Suppressor macrophage treated with lipopolysaccharide for 4 hours (primary cell): Measurements from ENCODE around the gene PSKH1.

Experiments used
- DNase-seq: peaks from one replicate; pipeline ENCODE4 v3.0.0-alpha.2; 2020

The PSKH1 gene

DNA sequence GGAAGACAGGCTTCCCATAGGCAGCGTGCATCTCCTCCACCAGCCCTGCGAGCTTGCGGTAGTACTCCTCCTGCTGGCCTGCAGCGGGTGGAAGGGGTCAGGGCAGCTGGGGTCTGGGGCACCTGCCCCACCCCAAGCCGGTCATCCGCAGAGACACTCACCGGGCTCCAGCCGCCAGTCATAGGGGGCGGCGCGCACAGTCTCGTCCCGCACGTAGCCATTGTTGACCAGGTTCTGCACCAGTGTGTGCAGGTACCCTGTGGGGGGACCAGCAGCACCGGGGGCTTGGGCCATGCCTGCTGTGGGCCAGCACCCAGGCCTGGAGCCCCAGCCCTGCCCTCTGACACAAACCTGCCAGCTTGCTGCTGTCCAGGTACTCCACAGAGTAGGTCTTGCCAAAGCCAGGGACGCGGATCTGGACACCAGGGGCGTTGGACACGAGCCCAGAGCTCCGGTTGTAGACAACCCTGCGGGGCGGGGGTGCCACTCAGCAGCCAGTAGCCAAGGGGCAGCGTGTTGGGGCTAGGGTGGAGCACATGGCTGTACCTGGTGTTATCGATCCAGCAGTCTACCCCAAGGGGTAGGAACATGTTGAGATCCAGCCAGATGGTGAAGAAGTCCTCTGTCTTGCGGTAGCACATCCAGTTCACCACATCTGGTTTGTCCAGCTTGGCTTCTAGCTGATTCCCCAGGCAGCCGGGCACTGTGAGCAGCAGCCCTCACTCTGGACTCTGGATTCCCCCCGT lies 49.6 kb downstream of the PSKH1 start:
- no peak for DNase-seq

GRCh38 chr16:67943256-67943618 lies 50.2 kb downstream of the PSKH1 start:
- DNase-seq = no peak

DNA sequence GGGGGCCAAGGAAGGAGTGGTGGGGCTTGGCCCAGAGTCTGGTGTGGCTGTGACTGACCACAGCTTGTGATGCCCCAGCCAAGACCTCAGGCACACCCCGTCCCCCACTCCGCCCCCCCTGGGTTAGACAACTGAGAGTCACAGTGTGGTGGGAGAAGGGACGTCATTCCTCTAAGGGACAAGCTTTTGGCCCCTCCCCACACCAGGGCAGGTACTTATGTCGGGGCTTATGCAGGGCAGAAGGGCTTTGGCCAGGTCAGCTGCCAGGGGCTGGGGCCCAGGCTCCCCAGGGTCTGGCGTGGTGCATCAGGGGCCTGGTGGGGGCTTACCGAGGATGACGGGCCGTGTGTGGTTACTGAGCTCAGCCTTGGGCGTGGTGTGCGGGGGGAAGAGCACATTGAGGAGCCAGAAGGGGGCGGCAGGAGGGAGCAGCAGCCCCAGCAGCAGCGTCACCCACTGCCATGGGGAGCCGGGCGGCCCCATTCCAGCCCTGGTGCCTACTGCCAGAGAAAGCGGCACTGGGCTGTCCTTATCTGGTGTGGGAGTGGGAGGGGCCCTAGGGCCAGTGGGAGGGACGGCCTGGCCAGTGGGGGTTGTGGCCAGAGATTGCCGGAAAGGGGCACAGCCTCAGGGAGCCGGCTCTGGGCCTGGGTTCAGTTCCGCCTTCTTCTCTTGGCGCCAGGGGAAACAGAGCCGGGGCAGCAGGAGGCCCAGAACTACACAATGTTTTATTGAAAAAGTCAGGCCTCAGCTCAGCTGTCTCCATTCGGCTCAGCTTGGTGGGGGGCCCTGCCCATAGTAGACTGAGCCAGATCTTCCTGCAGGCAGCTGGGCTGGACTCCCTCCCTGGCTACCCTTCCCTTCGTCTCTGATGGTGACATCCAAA lies 50.8 kb downstream of the PSKH1 start, which contains the start of gene LCAT:
LCAT (minus strand) TSS at position 502 of the 886 bp plus-strand sequence; CDS start at position 483, 19 bp downstream.
- no peak for DNase-seq

DNA sequence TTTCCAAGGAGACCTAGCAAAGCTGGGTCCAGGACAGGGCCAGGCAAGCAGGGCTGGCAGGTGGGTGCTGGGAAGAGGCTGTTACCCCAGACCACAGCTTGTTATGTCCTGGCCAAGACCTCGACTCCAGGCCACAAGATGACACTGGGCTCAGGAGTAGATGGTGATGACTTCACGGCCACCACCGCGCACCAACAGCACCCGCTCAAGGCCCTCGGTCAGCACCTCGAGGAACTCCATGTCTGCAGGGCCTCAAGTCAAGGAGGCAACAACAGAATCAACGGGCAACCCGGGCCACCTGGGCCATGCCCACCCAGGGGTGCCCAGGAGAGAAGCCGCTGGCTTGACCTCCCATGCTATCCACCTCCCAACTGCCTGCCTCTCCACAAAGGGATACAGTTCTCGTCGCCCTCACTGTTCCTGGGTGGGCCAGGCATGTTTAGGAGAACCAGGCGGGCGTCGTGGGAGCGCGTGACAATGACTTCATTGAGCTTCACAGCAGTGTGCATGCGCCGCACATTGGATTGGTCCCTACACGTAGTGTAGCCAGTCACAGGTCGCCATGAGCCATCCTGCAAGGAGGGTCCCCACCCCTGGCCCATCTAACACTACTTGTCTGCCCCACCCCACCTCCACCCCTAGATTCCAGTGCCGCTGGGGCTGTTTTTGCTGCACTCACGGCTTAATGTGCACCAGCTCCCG lies 51.8 kb downstream of the PSKH1 start:
- no peak for DNase-seq

- DNase-seq = no peak
Observed at GRCh38 chr16:67945392-67945933, 52.4 kb downstream of the PSKH1 start.

- DNase-seq = no peak
Observed at GRCh38 chr16:67946128-67946569, 53.1 kb downstream of the PSKH1 start.

DNA sequence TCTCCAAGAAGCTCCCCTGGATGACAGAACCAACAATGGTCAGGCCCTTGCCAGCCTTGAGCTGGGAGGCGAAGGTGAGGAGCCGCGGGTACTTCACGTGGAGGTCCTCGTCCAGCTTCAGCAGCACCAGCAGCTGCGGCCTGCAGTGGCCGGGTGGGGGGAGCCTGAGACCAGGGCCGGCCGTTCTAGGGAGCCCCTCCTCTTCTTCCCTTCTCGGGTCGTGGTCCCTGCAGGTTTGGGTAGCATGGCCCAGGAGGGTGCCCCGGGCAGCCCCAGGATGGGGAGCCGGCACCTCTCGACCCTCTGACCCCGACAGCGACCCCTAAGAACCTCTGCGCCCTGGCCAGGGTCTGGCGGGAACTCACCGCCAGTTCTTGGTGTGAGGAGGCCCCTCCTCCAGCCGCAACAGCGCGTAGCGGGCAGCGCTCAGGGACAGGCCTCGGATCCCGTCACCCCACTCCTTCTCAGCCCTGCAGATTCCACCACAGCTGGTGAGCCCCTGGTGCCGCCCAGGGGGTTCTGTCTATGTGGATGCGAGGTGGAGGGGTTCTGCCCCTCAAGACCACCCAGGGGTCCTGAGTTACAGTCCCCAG lies 54.0 kb downstream of the PSKH1 start:
- no peak for DNase-seq

GRCh38 chr16:67948015-67948414 lies 55.0 kb downstream of the PSKH1 start:
- DNase-seq = no peak

GRCh38 chr16:67949645-67950044 lies 56.6 kb downstream of the PSKH1 start:
- DNase-seq = no peak

DNA sequence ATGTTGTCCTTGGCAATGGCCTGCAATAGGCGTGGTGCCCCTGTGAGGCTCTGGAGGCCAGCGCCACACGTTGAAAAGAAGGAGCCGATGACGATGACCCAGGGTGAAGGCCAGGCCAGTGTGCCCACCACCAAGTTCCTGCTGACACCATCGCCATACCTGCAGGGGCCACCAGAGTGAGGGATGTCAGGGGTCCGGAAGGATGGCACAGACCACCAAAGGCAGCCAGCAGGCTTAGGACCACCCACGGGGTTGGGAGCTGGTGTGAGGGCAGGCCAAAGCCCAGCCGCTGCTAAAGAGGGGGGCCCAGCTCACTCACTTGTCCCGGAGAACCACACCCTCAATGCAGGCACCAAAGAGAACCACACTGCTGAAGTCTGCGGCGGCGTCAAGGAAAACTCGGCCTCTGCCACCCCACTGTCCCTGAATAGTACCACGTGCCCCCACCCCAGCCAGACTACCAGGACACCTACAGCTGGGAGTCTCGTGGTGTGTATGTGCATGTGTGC lies 57.3 kb downstream of the PSKH1 start:
- no peak for DNase-seq

- DNase-seq = no peak
Observed at GRCh38 chr16:67951485-67951884, 58.4 kb downstream of the PSKH1 start.

- no peak for DNase-seq
Observed at GRCh38 chr16:67953641-67954375, 60.8 kb downstream of the PSKH1 start.

DNA sequence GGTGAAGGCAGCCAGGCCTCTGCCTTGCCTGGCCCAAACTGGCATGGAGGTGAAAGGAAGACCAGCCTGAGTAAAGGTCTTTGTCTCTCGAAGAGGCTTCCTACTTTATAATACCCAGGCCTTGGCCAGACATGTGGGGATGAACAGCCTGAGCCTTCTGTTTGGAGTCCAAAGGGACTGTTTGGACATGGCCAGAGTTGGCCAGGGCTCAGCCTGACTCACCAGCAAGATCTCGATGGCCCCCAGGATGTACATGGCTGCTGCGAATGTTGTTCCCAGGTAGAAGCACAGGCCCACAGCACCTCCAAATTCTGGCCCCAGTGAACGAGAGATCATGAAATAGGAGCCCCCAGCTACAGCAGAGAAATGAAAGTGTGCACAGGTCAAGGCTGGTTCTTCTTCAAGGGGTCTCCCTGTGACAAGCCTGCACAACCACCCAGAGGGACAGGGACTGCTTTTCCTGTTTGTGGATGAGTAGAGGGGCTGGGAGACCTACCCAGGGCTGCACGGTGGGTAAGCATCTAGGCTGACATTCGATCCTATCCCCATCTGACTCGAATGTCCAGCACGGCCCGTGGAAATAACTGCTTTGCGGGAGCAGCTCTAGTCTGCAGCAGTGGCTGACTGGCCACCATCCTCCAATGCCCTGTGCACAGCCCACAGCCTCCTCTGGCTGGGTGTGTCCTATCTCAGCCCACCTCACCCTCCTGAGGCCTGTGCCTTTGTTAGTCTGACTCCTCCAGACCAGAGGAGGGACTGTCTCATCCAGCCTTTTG lies 61.6 kb downstream of the PSKH1 start:
- DNase-seq = no peak

DNA sequence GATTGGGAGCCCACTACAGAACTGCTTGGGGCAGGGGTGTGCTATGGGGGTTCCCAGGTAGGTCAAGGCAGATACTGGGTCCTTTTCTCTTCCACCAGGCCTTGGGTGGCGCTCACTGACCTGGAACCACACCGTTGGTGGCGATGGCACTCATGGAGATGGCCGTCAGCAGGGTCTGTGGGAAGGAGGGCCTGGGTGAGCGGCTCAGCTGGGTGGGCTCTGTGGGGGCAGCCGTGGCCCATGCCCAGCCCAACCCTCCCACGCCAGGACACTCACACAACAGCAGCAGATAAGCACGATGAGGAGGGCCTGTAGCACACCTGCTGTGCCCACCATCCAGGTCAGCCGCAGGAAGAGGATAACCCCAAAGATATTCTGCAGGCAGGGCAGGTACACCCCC lies 64.6 kb downstream of the PSKH1 start:
- DNase-seq = no peak

DNA sequence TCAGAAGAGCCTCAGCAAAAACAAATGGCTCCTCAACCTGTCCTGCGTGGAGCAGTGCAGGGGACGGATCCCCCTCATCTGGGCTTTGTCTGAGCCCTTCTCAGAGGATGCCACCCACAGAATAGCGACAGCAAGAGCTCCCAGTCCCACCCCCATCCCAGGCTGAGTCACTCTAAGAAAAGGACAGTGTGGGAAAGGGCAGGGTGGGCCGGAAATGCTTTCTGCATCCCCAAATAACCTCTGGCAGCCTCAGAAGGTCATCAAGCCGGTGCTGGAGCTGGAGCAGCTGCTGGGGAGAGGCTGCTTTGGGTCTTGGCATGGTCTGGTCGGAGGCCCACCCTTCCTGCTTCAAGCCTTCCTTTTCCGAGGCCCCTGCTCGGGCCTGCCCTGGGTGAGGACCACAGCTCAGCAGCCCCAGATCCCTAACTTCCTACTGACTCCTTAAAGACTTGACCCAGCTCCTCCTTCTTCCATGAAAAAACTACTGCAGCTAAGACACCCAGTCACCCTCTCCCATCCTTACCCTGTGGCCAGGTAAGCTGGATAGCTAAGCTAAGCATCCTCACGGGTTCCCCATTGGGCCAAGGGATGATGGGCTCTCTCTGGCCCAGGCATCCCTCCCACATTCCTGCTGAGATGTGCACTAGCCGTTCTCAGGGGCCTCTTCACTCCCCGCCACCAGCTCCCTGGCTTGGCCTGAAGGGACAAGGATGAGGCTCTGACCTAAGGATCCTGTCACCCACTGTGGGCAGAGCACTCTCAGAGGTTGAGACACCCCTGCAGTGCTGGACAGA lies 66.7 kb downstream of the PSKH1 start:
- DNase-seq = no peak

GRCh38 chr16:67961551-67961957 lies 68.5 kb downstream of the PSKH1 start:
- no peak for DNase-seq

GRCh38 chr16:67962135-67962534 lies 69.1 kb downstream of the PSKH1 start:
- DNase-seq = no peak

DNA sequence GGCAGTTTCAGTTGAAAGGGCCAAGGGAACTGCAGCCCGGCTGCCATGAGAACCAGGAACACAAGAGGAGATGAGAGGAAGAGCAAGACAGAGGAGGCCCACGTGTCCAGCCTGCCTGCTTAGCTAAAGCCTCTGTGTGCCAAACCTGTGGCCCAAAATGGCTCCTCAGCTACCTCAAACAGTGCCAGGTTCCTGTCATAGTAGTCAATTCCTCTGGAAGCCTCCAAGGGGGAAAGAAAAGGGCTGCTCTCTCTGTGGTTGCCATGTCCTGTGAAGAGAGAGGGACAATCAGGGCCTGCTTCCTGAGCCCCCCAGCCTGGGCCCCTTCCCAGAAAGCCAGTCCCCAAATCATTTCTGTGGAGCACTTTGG lies 70.2 kb downstream of the PSKH1 start:
- DNase-seq = no peak

DNA sequence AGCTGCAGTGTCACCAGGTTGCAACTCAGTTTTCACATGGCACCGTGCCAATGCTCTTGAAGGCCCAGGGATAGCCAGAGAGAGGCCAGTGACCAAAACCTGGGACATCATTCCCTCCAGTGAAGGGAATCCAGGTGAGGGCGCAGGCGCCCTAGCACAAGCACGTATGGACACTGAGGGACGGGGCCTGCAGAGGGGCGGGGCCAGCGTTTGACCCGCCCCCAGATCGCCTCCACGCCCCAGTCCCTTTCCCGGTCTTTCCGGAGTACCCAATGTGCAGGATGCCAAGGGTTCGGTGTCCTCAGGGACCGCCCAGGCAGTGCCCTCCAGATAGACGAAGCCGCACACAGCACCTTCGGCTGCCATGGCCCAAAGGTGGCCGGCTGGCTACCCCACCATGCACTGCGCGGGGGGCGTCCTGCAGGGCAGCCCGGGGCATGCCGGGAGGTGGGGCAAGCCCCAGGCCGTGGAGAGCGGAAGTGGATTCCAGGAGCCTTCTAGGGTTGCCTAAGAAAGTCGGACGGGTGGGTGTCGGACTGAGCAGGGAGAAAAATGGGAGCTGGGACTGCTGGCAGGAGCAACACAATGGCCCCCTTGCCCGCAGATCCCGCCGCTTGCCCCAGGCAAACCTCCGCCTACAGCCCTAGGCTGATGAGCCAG lies 70.7 kb downstream of the PSKH1 start:
- DNase-seq = no peak
